COLO668 (cell line): ENCODE measurements around the gene NPNT.
"Not testable (repeated sequence)": the region's sequence is repeated elsewhere in the genome, so short reads cannot be mapped to it uniquely, and the experiment has no call there.

Source experiments
- DNase-seq: peaks from one replicate; lab custom pipeline; 2025; ENCODE audit not compliant: unreplicated experiment; lab: John Stamatoyannopoulos, UW

Gene NPNT, protein sequence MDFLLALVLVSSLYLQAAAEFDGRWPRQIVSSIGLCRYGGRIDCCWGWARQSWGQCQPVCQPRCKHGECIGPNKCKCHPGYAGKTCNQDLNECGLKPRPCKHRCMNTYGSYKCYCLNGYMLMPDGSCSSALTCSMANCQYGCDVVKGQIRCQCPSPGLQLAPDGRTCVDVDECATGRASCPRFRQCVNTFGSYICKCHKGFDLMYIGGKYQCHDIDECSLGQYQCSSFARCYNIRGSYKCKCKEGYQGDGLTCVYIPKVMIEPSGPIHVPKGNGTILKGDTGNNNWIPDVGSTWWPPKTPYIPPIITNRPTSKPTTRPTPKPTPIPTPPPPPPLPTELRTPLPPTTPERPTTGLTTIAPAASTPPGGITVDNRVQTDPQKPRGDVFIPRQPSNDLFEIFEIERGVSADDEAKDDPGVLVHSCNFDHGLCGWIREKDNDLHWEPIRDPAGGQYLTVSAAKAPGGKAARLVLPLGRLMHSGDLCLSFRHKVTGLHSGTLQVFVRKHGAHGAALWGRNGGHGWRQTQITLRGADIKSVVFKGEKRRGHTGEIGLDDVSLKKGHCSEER

DNA sequence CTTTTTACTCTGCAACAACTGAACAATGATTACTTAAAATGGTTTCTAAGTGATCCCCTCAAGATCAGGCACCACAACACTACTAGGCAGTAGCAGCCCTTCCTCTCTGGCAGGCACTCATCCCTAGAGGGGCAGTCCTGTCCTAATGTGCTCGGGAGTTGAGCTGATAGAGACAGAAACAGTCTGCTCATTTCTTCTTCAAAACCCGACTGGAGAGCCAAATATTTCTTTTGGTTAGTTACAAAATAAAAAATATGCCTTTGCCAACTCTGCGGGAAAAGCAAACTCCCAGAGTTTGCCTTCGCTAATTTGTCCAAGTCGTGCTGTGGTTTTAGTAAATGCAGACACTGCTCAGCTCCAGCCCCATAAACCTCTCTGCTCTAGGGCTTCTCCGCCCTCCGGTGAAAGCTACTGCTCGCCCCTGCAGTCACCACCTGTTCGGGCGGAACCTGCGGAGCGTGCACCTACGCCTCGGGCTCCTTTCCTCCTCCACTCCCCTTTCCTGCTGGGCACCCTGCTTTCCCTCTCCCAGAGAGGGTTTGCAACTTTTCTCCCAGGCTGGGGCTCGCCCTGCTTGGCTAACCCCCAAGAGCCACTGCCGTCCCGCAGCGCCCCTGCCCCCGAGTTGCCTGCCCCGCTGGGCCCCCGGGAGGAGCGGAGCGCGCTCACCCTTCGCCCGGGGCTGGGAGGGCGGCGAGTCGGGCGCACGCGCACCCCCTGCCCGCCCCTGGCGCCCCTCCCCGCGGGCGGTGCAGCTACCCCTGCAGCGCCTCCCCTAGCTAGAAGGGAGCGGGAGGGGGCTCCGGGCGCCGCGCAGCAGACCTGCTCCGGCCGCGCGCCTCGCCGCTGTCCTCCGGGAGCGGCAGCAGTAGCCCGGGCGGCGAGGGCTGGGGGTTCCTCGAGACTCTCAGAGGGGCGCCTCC, at the start of gene NPNT:
Gene NPNT (plus strand): TSS at position 812 of the 923 bp plus-strand sequence. CDS start 182 bp downstream, outside the sequence.
- DNase-seq = peak; percentile 86

DNA sequence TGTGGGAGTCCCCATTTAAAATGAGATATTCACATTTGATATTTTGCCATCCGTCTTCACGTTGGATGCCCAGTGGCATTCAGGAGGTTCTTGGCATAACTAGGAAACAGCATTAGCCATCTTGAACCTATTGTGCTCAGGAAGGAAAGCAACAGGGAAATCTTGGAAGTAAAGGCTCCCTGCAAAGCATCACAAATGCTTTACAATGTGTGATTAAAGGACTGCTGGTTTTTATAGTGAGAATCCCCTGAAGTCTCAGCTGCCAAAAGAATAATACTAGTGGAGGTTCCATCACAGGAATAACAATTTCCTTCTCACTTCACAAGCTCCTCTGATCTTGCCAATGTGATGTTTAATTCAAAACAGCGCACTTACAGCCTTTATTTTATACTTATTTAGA, 49.7 kb upstream of the NPNT start:
- no peak for DNase-seq

DNA sequence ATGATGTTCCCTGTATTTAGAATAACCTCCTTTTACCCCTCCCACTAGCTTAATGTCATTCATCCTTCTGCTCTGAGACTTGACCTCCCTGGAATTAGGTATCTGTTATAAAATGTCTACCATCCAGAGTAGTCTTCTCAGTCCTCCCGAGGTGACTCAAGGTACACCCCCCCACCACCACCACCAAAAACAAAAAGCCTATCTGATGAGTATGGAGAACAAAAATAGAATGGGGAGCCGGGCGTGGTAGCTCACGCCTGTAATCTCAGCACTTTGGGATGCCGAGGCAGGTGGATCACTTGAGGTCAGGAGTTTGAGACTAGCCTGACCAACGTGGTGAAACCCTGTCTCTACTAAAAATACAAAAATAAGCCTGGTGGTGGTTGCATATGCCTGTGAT, 46.9 kb upstream of the NPNT start:
- DNase-seq = not testable (repeated sequence)

DNA sequence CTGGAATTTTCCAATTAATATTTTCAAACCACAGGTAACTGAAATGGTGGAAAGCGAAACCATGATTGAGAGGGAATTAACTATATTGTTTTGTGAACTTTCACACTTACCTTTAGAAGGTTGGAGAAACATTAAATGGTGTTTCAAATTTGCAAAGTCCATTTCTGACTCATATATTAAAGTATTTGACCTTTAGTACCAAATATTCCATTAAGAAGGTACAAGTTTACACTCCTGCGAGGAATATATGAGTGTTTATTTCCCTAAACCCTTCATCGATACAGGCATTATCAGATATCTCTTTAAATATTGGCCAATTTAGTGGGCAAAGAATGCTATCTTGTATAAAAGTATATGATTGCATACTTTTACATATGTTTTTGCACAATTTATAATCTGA, 44.1 kb upstream of the NPNT start:
- DNase-seq = no peak

DNA sequence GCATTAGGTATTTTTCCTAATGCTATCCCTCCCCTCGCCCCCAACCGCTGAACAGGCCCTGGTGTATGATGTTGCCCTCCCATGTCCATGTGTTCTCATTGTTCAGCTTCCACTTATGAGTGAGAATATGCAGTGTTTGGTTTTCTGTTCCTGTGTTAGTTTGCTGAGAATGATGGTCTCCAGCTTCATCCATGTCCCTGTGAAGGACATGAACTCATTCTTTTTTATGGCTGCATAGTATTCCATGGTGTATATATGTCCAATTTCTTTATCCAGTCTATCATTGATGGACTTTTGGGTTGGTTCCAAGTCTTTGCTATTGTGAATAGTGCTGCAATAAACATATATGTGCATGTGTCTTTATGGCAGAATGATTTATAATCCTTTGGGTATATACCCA, 43.0 kb upstream of the NPNT start:
- not testable (repeated sequence) for DNase-seq

DNA sequence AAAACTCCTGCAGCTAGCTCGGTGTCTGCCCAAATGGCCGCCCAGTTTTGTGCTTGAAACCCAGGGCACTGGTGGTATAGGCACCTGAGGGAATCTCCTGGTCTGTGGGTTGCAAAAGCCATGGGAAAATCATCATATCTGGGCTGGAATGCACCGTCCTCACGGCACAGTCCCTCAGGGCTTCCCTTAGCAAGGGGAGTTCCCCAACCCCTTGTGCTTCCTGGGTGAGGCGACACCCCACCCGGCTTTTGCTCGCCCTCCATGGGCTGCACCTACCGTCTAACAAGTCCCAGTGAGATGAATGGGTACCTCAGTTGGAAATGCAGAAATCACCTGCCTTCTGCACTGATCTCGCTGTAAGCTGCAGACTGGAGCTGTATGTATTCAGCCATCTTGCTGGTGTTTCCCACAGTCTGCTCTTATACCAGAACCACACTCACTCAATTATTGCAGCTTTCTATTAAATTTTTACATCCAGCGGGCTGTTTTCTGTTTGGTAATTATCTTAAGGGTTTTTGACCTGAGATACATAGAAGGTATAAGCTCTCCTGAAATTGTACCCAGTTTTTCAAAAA, 36.7 kb upstream of the NPNT start:
- DNase-seq = no peak

DNA sequence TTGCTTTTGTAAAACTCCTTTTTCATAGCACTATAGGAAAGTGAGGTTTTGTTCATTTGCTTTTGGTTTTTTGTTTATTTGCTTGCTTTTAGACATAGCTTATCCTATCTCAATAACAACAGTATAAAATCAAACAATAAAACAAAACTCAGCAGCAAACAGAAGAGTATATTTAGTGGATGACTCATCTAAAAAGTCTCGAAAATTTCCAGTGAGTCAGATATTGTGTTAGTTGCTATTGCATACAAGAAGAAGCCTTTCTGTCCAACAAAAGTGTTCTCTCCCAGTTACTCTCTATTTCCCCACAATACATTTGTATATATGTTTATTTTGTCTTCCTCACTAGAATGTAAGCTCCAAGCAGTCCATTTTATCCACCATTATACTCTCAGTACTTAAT, 36.0 kb upstream of the NPNT start:
- DNase-seq = no peak

DNA sequence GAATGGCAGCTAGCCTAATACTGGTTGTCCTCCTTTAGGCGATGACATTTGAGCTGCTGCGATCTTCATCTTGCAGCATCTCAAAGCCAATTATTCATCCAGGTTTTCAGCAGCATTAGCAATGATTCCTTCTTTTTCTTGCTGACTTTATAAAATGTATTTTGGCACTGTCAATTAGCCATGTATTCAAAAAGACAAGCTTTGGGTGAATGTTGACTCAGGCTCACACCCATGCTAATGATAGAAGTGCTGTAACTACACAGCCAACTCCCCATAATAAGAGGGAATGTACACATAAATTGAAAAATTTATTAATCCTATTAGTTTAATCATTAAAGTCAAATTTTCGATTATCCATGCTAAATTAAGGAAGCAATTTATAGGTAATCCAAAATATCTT, 24.3 kb upstream of the NPNT start:
- DNase-seq = no peak

DNA sequence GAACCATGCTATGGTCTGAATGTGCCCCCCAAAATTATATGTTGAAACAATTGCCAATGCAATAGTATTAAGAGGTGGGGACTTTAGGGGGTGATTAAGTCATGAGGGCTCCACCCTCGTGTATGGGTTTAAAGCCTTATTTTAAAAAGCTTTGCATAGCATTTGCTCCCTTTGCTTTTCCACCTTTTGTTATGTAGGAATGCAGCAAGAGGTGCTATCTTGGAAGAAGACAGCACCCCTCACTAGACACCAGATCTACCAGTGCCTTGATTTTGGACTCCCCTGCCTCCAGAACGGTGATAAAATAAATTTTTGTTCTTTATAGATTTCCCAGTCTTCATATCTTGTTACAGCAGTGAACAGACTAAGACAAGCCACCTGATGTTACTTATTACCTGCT, 23.3 kb upstream of the NPNT start:
- no peak for DNase-seq

DNA sequence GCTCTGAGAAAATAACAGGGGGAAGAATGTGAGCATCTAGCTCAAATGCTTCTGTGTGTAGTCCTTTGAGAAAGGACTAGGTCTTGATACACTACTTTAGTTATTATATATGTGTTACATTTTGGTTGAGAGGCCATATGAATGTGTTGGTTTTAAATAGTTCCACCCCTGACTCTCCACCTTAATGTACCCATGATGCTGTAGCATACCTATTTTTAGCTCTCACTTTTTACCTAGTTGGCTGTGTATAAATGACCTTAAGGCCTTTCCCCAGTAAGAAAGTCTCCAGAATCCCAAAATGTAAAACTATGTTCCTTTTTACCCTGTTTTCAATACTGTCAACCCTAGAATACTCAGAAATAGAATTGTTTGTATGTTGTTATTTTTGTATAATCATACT, 20.0 kb upstream of the NPNT start:
- no peak for DNase-seq

DNA sequence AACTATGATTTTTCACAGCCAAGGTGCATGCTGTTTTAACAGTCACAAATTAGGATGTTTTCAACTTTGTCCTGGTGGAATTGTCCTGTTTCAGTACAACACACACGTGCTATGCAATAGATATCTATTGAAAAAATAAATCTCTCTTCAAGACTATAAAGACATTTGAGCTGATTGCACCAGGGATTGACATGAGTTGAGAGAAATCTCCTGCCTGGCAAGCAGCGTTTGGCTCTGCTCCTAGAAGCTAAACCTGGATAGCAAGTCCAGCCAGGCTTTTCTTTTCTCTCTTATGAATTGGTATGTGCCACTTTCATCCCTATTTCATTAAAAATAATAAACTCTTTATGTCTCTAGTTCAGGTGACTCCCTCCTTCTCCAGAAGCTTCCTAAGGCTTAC, 16.6 kb upstream of the NPNT start:
- no peak for DNase-seq

DNA sequence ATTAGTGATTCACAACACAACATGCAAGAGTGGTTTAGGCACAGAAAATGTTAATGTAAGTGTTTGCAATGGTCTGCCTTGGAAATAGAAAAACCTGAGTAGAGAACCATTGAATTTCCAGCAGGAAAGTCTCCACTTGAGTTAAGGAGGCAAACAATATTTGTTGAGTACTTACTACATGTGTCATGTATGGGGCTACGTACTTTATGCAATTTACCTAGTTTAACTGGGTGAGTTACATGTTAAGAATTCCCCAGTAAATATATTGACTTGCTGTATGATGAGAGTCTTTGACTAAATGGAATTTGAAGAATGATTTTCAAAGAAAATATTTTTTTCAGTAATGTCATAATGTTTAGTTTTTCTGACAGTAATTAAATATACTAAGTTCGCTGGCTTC, 7.8 kb upstream of the NPNT start:
- DNase-seq = no peak

DNA sequence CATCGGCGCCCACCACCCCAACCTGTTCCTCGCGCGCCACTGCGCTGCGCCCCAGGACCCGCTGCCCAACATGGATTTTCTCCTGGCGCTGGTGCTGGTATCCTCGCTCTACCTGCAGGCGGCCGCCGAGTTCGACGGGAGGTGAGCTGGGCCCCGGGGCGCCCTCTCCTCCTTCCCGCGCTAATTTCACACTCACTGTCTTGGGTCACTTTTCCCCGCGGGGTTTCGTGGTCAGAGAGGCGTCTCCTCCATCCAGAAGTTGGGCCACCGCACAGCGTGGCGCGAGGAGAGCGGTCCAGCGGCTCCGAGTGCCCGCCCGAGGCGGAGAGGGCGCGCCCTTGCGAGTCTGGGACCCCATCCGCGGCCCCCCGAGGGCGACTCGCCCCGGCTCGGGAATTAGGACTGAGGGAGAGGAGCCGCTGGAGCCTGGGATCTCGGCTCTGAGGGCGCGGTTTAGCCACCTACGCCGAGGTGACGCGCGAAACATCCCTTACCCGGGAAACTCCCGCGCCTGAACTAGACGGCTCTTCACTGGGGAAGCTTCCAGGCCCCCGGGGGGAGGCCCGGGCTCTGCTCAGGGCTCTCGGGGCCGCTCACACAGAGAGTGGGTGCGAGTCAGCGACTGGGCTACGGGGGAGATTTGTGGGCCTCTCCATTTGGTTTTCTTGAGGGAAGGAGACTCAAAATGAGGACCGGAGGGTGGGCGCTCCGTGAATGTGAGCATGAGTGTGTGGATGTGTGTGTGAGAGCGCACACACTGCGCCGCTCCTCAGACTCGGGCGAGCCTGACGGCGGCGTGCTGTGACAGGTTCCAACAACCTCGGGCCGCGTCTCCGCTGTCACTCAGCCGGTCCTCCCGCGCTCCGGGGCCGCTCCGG, 551 bp downstream of the NPNT start:
- DNase-seq = peak; percentile 81

DNA sequence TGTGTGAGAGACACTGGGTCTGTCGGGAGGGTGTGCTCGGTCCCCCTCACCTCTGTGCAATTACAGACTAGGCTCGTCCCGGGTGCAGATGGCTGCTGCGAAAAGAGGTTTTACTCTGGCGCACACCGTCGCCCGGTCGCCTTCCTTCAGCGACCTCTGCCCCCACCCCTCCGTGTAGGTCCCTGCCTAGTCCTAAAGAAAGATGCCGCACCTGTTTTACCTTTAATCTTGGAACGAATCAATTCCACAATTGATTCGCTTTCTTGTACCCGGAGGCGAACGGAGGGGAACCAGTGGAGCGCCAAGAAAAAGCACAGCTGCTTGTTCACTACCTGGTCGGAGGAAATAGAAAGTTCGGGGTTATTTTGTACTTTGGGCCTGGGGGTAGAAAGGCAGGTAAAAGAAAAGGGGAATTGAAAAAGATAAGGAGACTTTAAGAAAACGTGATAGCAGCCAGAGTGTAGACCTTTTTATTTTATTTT, 1.2 kb downstream of the NPNT start:
- DNase-seq = no peak

DNA sequence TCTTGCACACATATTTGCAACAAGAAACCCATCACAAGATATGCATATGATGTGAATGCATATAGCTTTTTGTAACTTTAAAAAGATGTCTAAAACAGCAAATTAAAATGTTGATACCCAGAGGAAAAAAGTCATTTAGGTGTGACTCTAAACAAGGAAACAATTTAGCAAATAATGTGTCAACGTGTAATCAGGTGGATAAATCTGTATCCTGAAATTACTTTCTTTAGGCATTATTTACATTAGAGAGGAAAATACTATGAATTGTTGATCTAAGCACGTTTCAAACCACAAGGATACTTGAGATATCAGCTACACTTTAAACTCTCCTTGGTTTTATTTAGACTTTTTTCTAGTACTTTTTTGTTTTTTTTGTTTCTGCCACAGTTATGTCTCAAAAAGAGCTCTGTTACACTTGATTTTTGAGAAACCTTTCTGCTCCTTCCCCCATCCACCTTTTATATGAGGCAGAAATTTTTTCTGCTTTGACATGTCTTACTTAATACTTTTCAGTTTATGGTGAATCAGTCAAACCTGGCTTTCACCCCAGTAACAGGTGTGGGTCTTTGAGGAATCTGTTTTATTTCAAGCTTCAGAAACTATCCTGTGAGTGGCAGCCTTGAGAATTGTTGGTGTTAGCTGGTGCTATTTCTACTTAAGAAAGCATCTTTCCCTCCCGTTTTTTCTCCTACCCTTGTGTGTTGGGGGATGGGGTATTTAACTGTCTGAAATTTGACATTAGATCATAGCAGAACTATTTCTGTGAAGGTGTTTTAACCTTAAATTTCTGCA, 1.9 kb downstream of the NPNT start:
- no peak for DNase-seq

DNA sequence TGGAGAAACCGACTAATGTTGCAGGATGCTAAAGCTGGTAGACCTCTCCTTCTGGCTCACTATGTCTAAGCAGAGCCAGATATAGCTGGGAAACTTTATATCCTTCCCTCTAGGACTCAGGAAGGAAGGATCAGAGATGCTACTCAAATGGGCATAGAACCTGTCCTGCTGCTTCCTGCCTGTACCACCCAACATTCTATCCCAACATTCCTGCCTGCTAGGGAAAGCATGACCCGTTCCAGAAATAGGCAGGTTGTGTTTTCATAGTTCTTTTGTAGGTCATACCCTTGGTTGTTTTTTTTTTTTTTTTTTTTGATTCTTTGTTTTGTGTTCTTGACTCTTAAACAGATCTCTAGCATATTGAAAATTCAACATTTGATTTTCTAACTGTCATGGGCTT, 5.3 kb downstream of the NPNT start:
- DNase-seq = no peak

DNA sequence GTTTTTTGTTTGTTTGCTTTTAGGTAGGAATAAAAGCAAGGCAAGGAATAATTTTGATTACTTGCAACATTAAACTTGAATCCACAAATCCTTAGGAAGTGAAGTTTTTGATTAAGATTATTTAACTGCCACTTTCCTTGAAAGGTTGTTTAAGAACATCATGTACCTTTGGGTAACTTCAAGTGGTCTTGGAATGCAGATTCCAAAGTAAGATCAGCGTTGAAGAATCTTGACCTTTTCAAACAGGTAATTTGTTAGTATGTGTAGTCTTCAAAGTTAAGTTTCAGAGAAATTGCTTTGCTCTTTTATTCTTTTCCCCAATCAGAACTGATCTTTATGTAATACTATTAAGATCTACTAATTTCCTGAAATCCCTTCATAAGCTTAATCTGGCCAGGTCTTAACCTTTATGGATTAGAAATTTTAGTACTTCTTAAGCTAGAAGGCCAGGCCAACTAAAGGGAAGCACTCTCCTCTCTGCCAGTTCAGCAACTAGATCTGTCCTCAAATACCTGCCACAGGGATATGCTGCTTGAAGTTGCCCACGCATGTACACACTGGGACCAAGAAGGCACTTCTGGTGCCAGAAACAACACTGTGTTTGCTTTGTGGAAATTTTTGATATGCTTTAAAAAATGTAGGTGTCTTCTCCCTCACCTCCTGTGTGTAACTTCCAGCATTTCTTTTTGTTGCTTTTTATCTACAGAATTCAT, 7.4 kb downstream of the NPNT start:
- no peak for DNase-seq

DNA sequence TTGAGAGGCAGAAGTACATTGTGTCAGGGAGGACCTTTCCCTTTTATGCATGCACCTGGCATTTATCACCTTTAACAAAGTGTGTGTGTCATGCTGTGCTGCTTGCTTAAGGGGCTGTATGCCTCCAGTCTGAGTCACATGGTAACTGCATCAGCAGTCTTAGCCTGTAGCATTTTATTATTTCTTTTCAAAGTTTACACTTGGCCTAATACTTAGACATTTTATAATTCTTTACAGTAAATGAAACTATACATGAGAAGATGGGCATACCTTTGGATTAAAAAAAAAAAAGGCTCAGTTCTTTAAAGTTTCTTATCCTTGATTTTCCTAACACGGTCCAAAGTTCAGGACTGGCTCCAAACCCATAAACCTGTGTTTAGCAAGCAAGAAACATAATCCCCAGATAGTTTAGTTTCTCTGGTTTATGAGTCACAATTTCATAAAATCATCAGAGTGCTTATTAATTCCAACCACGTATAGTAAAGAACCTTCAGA, 14.6 kb downstream of the NPNT start:
- peak; percentile 37 for DNase-seq

DNA sequence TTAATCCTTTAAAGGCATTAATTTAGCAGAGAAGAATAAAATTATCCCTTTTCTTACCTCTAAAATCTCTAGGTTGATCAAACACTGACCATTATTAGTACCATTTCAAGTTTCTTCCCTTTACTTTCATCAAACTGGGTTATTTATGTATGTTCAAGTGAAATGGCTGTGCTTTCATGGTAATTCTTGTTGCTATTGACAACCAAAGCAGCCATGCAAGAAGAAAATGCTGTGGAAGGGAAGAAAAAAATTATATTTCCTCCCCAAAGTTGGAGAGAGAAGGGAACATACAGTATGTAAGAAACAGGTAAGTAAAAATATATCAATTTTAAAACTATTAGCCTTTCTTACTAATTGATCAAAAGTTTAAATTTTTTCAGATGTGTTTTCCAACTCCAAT, 16.2 kb downstream of the NPNT start:
- DNase-seq = no peak
